ENCODE measurements around the gene MARCHF10.
"Not testable (repeated sequence)": the region's sequence is repeated elsewhere in the genome, so short reads cannot be mapped to it uniquely, and the experiment has no call there.

Gene MARCHF10

GRCh38 chr17:62833816-62834215 is 25.7 kb upstream of the MARCHF10 start:
- H3K27ac ChIP-seq (ENCODE audit: low read length); H3K36me3 ChIP-seq (ENCODE audit: control insufficient read depth in 1 of 2, insufficient read depth in 2 of 2, low read length in 2 of 2); H3K9me3 ChIP-seq (ENCODE audit: control insufficient read depth in 1 of 2, low read length in 2 of 2); H3K4me1 ChIP-seq (ENCODE audit: control insufficient read depth in 1 of 2, insufficient read depth in 2 of 2, low read length in 2 of 2); H3K27me3 ChIP-seq (ENCODE audit: low read depth, low read length); H3K4me3 ChIP-seq (ENCODE audit: low read depth in 1 of 2, low read length in 2 of 2): not testable (repeated sequence)

GRCh38 chr17:62832405-62832804 is 24.3 kb upstream of the MARCHF10 start:
- H3K4me1 ChIP-seq (ENCODE audit: control insufficient read depth in 1 of 2, insufficient read depth in 2 of 2, low read length in 2 of 2), result no peaks in the 10 kb centered on the region
- no peaks in the 10 kb centered on the region for H3K27me3 ChIP-seq (ENCODE audit: low read depth, low read length)
- no peak overlapping the region for H3K27ac ChIP-seq (ENCODE audit: low read length)

GRCh38 chr17:62831066-62831465 is 23.0 kb upstream of the MARCHF10 start:
- H3K36me3 ChIP-seq (ENCODE audit: control insufficient read depth in 1 of 2, insufficient read depth in 2 of 2, low read length in 2 of 2); H3K4me1 ChIP-seq (ENCODE audit: control insufficient read depth in 1 of 2, insufficient read depth in 2 of 2, low read length in 2 of 2); H3K27ac ChIP-seq (ENCODE audit: low read length); H3K27me3 ChIP-seq (ENCODE audit: low read depth, low read length); H3K9me3 ChIP-seq (ENCODE audit: control insufficient read depth in 1 of 2, low read length in 2 of 2); H3K4me3 ChIP-seq (ENCODE audit: low read depth in 1 of 2, low read length in 2 of 2): not testable (repeated sequence)

More at GRCh38 chr17:62832405-62832804, 24.3 kb upstream of the MARCHF10 start:
- Histone ChIP-seq H3K36me3 (ENCODE audit: control insufficient read depth in 1 of 2, insufficient read depth in 2 of 2, low read length in 2 of 2) (no peaks in the 10 kb centered on the region), H3K4me3 (ENCODE audit: low read depth in 1 of 2, low read length in 2 of 2) (no peak overlapping the region), H3K9me3 (ENCODE audit: control insufficient read depth in 1 of 2, low read length in 2 of 2) (no peaks in the 10 kb centered on the region)

GRCh38 chr17:62827746-62828485 is 19.8 kb upstream of the MARCHF10 start:
- no peaks in the 10 kb centered on the region for H3K9me3 ChIP-seq (ENCODE audit: control insufficient read depth in 1 of 2, low read length in 2 of 2)
- no peak overlapping the region for H3K4me3 ChIP-seq (ENCODE audit: low read depth in 1 of 2, low read length in 2 of 2)
- no peak overlapping the region for H3K27ac ChIP-seq (ENCODE audit: low read length)
- no peaks in the 10 kb centered on the region for H3K27me3 ChIP-seq (ENCODE audit: low read depth, low read length)
- no peaks in the 10 kb centered on the region for H3K36me3 ChIP-seq (ENCODE audit: control insufficient read depth in 1 of 2, insufficient read depth in 2 of 2, low read length in 2 of 2)
- H3K4me1 ChIP-seq (ENCODE audit: control insufficient read depth in 1 of 2, insufficient read depth in 2 of 2, low read length in 2 of 2), result no peaks in the 10 kb centered on the region

GRCh38 chr17:62826956-62827355 is 18.8 kb upstream of the MARCHF10 start:
- H3K27me3 ChIP-seq (ENCODE audit: low read depth, low read length), result no peaks in the 10 kb centered on the region
- H3K9me3 ChIP-seq (ENCODE audit: control insufficient read depth in 1 of 2, low read length in 2 of 2), result no peaks in the 10 kb centered on the region
- no peaks in the 10 kb centered on the region for H3K4me1 ChIP-seq (ENCODE audit: control insufficient read depth in 1 of 2, insufficient read depth in 2 of 2, low read length in 2 of 2)
- H3K36me3 ChIP-seq (ENCODE audit: control insufficient read depth in 1 of 2, insufficient read depth in 2 of 2, low read length in 2 of 2), result no peaks in the 10 kb centered on the region
- H3K27ac ChIP-seq (ENCODE audit: low read length), result no peak overlapping the region
- H3K4me3 ChIP-seq (ENCODE audit: low read depth in 1 of 2, low read length in 2 of 2), result no peak overlapping the region

- Histone ChIP-seq H3K27ac (ENCODE audit: low read length) (no peak overlapping the region), H3K27me3 (ENCODE audit: low read depth, low read length) (no peaks in the 10 kb centered on the region), H3K4me3 (ENCODE audit: low read depth in 1 of 2, low read length in 2 of 2) (no peak overlapping the region), H3K4me1 (ENCODE audit: control insufficient read depth in 1 of 2, insufficient read depth in 2 of 2, low read length in 2 of 2) (peaks cover 0 to 2% of the 10 kb centered on the region in 2 donors), H3K9me3 (ENCODE audit: control insufficient read depth in 1 of 2, low read length in 2 of 2) (no peaks in the 10 kb centered on the region), H3K36me3 (ENCODE audit: control insufficient read depth in 1 of 2, insufficient read depth in 2 of 2, low read length in 2 of 2) (no peaks in the 10 kb centered on the region)
These were observed 17.1 kb upstream of the MARCHF10 start for GRCh38 chr17:62825182-62825581.

- H3K4me1 ChIP-seq (ENCODE audit: control insufficient read depth in 1 of 2, insufficient read depth in 2 of 2, low read length in 2 of 2), result peaks cover 0 to 4% of the 10 kb centered on the region in 2 donors
- no peak overlapping the region for H3K4me3 ChIP-seq (ENCODE audit: low read depth in 1 of 2, low read length in 2 of 2)
- no peaks in the 10 kb centered on the region for H3K27me3 ChIP-seq (ENCODE audit: low read depth, low read length)
- H3K36me3 ChIP-seq (ENCODE audit: control insufficient read depth in 1 of 2, insufficient read depth in 2 of 2, low read length in 2 of 2), result no peaks in the 10 kb centered on the region
- H3K27ac ChIP-seq (ENCODE audit: low read length), result no peak overlapping the region
- H3K9me3 ChIP-seq (ENCODE audit: control insufficient read depth in 1 of 2, low read length in 2 of 2), result no peaks in the 10 kb centered on the region
These were observed 16.4 kb upstream of the MARCHF10 start for GRCh38 chr17:62824290-62825131.

GRCh38 chr17:62823111-62823893 is 15.2 kb upstream of the MARCHF10 start:
- Histone ChIP-seq H3K36me3 (ENCODE audit: control insufficient read depth in 1 of 2, insufficient read depth in 2 of 2, low read length in 2 of 2) (no peaks in the 10 kb centered on the region), H3K27me3 (ENCODE audit: low read depth, low read length) (no peaks in the 10 kb centered on the region), H3K4me1 (ENCODE audit: control insufficient read depth in 1 of 2, insufficient read depth in 2 of 2, low read length in 2 of 2) (peaks cover 0 to 4% of the 10 kb centered on the region in 2 donors), H3K27ac (ENCODE audit: low read length) (no peak overlapping the region), H3K9me3 (ENCODE audit: control insufficient read depth in 1 of 2, low read length in 2 of 2) (no peaks in the 10 kb centered on the region), H3K4me3 (ENCODE audit: low read depth in 1 of 2, low read length in 2 of 2) (no peak overlapping the region)

- no peaks in the 10 kb centered on the region for H3K27me3 ChIP-seq (ENCODE audit: low read depth, low read length)
- H3K27ac ChIP-seq (ENCODE audit: low read length), result no peak overlapping the region
- no peak overlapping the region for H3K4me3 ChIP-seq (ENCODE audit: low read depth in 1 of 2, low read length in 2 of 2)
- H3K4me1 ChIP-seq (ENCODE audit: control insufficient read depth in 1 of 2, insufficient read depth in 2 of 2, low read length in 2 of 2), result peaks cover 0 to 4% of the 10 kb centered on the region in 2 donors
- H3K36me3 ChIP-seq (ENCODE audit: control insufficient read depth in 1 of 2, insufficient read depth in 2 of 2, low read length in 2 of 2), result no peaks in the 10 kb centered on the region
- no peaks in the 10 kb centered on the region for H3K9me3 ChIP-seq (ENCODE audit: control insufficient read depth in 1 of 2, low read length in 2 of 2)
These were observed 14.2 kb upstream of the MARCHF10 start for GRCh38 chr17:62822080-62822904.

- Histone ChIP-seq H3K27me3 (ENCODE audit: low read depth, low read length) (no peaks in the 10 kb centered on the region), H3K27ac (ENCODE audit: low read length) (no peak overlapping the region), H3K4me1 (ENCODE audit: control insufficient read depth in 1 of 2, insufficient read depth in 2 of 2, low read length in 2 of 2) (peaks cover 0 to 4% of the 10 kb centered on the region in 2 donors), H3K4me3 (ENCODE audit: low read depth in 1 of 2, low read length in 2 of 2) (no peak overlapping the region), H3K9me3 (ENCODE audit: control insufficient read depth in 1 of 2, low read length in 2 of 2) (no peaks in the 10 kb centered on the region), H3K36me3 (ENCODE audit: control insufficient read depth in 1 of 2, insufficient read depth in 2 of 2, low read length in 2 of 2) (no peaks in the 10 kb centered on the region)
These were observed 13.3 kb upstream of the MARCHF10 start for GRCh38 chr17:62821189-62822079.

Measured in muscle layer of duodenum (tissue), 2 donors.